SK-N-MC (cell line): ENCODE measurements around the gene CCDC13.
"Not testable (repeated sequence)": the region's sequence is repeated elsewhere in the genome, so short reads cannot be mapped to it uniquely, and the experiment has no call there.

Experiments
- DNase-seq: peaks from one replicate; pipeline ENCODE4 v3.0.0-alpha.2; 2011; ENCODE audit warnings: low read depth, low spot score
- H3K27ac ChIP-seq: fragments of 200-600 bp; sonication (generic); 2 replicates; pipeline ENCODE4 v1.5.1; 2016; ENCODE audit warnings: mixed run types
- H3K36me3 ChIP-seq: fragments of 200-600 bp; sonication (generic); 2 replicates; pipeline ENCODE4 v1.6.1; 2017; ENCODE audit warnings: antibody characterized with exemption, low read length, mixed read lengths; ENCODE audit not compliant: insufficient read depth
- H3K4me3 ChIP-seq: fragments of 200-600 bp; sonication (generic); 2 replicates; pipeline ENCODE4 v1.5.1; 2016
- H3K9ac ChIP-seq: fragments of 200-600 bp; sonication (generic); 2 replicates; pipeline ENCODE4 v1.8.0; 2017; ENCODE audit warnings: mixed run types, mixed read lengths; ENCODE audit not compliant: insufficient read length
- H3K9me3 ChIP-seq: fragments of 200-600 bp; sonication (generic); 2 replicates; pipeline ENCODE4 v1.6.1; 2017; ENCODE audit warnings: low read depth, mild to moderate bottlenecking, antibody characterized with exemption, low read length, moderate library complexity, mixed read lengths
- EZH2 ChIP-seq: fragments of 200-600 bp; sonication (generic); IDR thresholded peaks from one replicate; pipeline ENCODE4 v1.6.1; 2017; ENCODE audit warnings: antibody characterized with exemption
- FOXP2 ChIP-seq: optimal IDR thresholded peaks from 2 replicates; pipeline ENCODE3; 2011; ENCODE audit warnings: mild to moderate bottlenecking, moderate library complexity; ENCODE audit not compliant: insufficient read depth; ENCODE audit errors: extremely low read length, control extremely low read depth
- POLR2AphosphoS5 ChIP-seq: IDR thresholded peaks from 2 replicates; pipeline ENCODE4 v1.6.1; 2012; ENCODE audit warnings: mild to moderate bottlenecking, low read depth, low read length, borderline replicate concordance

The CCDC13 gene

GRCh38 chr3:42772670-42773408 is at the start of gene CCDC13:
Gene CCDC13, minus strand, starts transcription at chr3:42773253. Its CDS starts 14,908 bp downstream, at chr3:42758345.
- no peak for DNase-seq
- no peak within 1 kb of the TSS for H3K27ac ChIP-seq
- H3K4me3 ChIP-seq, result no peak within 1 kb of the TSS
- no peaks in the 10 kb centered on the region for H3K36me3 ChIP-seq
- TF ChIP-seq EZH2, result no peak
- TF ChIP-seq FOXP2, result no peak
- TF ChIP-seq POLR2AphosphoS5, result peak; percentile 42; the same call in 1 of the 2 replicates
- H3K9ac ChIP-seq, result no peak within 1 kb of the TSS
- H3K9me3 ChIP-seq, result no peaks in the 10 kb centered on the region

GRCh38 chr3:42822828-42823227 is 49.8 kb upstream of the CCDC13 start:
- no peak overlapping the region for H3K4me3 ChIP-seq
- no peaks in the 10 kb centered on the region for H3K36me3 ChIP-seq
- H3K27ac ChIP-seq, result no peak overlapping the region
- DNase-seq, result no peak
- TF ChIP-seq POLR2AphosphoS5 (no peak), EZH2 (no peak), FOXP2 (no peak)
- H3K9ac ChIP-seq, result no peak overlapping the region
- H3K9me3 ChIP-seq, result no peaks in the 10 kb centered on the region

- Histone ChIP-seq H3K27ac (no peak overlapping the region), H3K36me3 (no peaks in the 10 kb centered on the region), H3K9ac (no peak overlapping the region), H3K4me3 (no peak overlapping the region), H3K9me3 (no peaks in the 10 kb centered on the region)
- TF ChIP-seq EZH2 (no peak), POLR2AphosphoS5 (no peak), FOXP2 (no peak)
- no peak for DNase-seq
Measured at GRCh38 chr3:42820746-42821051, 47.6 kb upstream of the CCDC13 start.

- TF ChIP-seq EZH2, result no peak
- TF ChIP-seq POLR2AphosphoS5, result no peak
- no peak for TF ChIP-seq FOXP2
- no peak for DNase-seq
- no peak overlapping the region for H3K4me3 ChIP-seq
- no peak overlapping the region for H3K27ac ChIP-seq
- no peaks in the 10 kb centered on the region for H3K9me3 ChIP-seq
- H3K9ac ChIP-seq, result no peak overlapping the region
- H3K36me3 ChIP-seq, result no peaks in the 10 kb centered on the region
Measured at GRCh38 chr3:42819351-42819965, 46.4 kb upstream of the CCDC13 start.

GRCh38 chr3:42815826-42816225 is 42.8 kb upstream of the CCDC13 start:
- Histone ChIP-seq H3K36me3 (no peaks in the 10 kb centered on the region), H3K4me3 (no peak overlapping the region), H3K27ac (no peak overlapping the region), H3K9ac (no peak overlapping the region), H3K9me3 (no peaks in the 10 kb centered on the region)
- TF ChIP-seq FOXP2 (no peak), POLR2AphosphoS5 (no peak), EZH2 (no peak)
- DNase-seq, result no peak

GRCh38 chr3:42814914-42815507 is 42.0 kb upstream of the CCDC13 start:
- Histone ChIP-seq H3K27ac (no peak overlapping the region), H3K9ac (no peak overlapping the region), H3K36me3 (no peaks in the 10 kb centered on the region), H3K4me3 (no peak overlapping the region), H3K9me3 (no peaks in the 10 kb centered on the region)
- TF ChIP-seq POLR2AphosphoS5 (no peak), EZH2 (no peak), FOXP2 (no peak)
- DNase-seq, result no peak

GRCh38 chr3:42814246-42814645 is 41.2 kb upstream of the CCDC13 start:
- DNase-seq, result no peak

GRCh38 chr3:42811118-42811883 is 38.2 kb upstream of the CCDC13 start:
- H3K27ac ChIP-seq, H3K4me3 ChIP-seq, H3K9me3 ChIP-seq, H3K9ac ChIP-seq, H3K36me3 ChIP-seq, DNase-seq: not testable (repeated sequence)

More at GRCh38 chr3:42814246-42814645, 41.2 kb upstream of the CCDC13 start:
- TF ChIP-seq POLR2AphosphoS5 (no peak), EZH2 (no peak), FOXP2 (no peak)
- Histone ChIP-seq H3K36me3 (no peaks in the 10 kb centered on the region), H3K9ac (no peak overlapping the region), H3K9me3 (no peaks in the 10 kb centered on the region), H3K4me3 (no peak overlapping the region), H3K27ac (no peak overlapping the region)

- DNase-seq, H3K9ac ChIP-seq: not testable (repeated sequence)
Measured at GRCh38 chr3:42810706-42811105, 37.7 kb upstream of the CCDC13 start.

More at GRCh38 chr3:42810706-42811105, 37.7 kb upstream of the CCDC13 start:
- not testable (repeated sequence) for H3K4me3 ChIP-seq, H3K36me3 ChIP-seq, H3K27ac ChIP-seq, H3K9me3 ChIP-seq
